DOHH2 (cell line): ENCODE results near the gene MPZL2.

Experiments
- CTCF ChIP-seq: fragments of 200-600 bp; sonication (generic); IDR thresholded peaks from one replicate; pipeline ENCODE4 v1.5.1; 2014; ENCODE audit warnings: antibody characterized with exemption, mild to moderate bottlenecking, low read depth, low read length; ENCODE audit not compliant: poor library complexity, severe bottlenecking
- EZH2phosphoT487 ChIP-seq: fragments of 200-600 bp; sonication (generic); IDR thresholded peaks from 2 replicates; pipeline ENCODE4 v1.6.1; 2017; ENCODE audit warnings: borderline replicate concordance, mild to moderate bottlenecking, antibody characterized with exemption, low read length, moderate library complexity, mixed read lengths

- no peak for TF ChIP-seq CTCF
- TF ChIP-seq EZH2phosphoT487, result no peak
Observed at GRCh38 chr11:118283037-118283636, 19.0 kb upstream of the MPZL2 start.
